H4 (cell line): ENCODE data around the gene ARID5A. TPM values are rescaled to one million over a fixed set of nuclear protein-coding genes. Genes with fewer than 3 reads are reported as not detected.
A peak's percentile ranks its signal among the peaks of the same experiment; 100 is the strongest.
"Not testable (repeated sequence)": the region's sequence is repeated elsewhere in the genome, so short reads cannot be mapped to it uniquely, and the experiment has no call there.

Source experiments
- DNase-seq: peaks from one replicate; pipeline ENCODE4 v3.0.0-alpha.2; 2015; ENCODE audit warnings: low spot score
- total RNA-seq: library from RNA; depleted of rRNA; stranded (reverse); fragments of >200 nt; shearing (Covaris generic); gene quantifications from 2 replicates; pipeline ENCODE4 v1.2.3, GENCODE V29; 2014; rRNA removed

Gene ARID5A
- total RNA-seq: 4.8 and 9.8 TPM in 2 replicates

- peak; percentile 73 for DNase-seq
These were observed at the start of gene ARID5A for GRCh38 chr2:96536445-96537065. Gene ARID5A, plus strand, starts transcription at chr2:96536752. Its CDS starts 75 bp downstream, at chr2:96536827.

- no peak for DNase-seq
These were observed 47.3 kb upstream of the ARID5A start for GRCh38 chr2:96489261-96489660.

- no peak for DNase-seq
These were observed 46.9 kb upstream of the ARID5A start for GRCh38 chr2:96489663-96490062.

GRCh38 chr2:96491860-96492497 lies 44.6 kb upstream of the ARID5A start:
- no peak for DNase-seq

- DNase-seq: no peak
These were observed 43.5 kb upstream of the ARID5A start for GRCh38 chr2:96493072-96493471.

- DNase-seq: no peak
These were observed 42.4 kb upstream of the ARID5A start for GRCh38 chr2:96494188-96494587.

GRCh38 chr2:96495982-96496629 lies 40.4 kb upstream of the ARID5A start:
- DNase-seq: no peak

- no peak for DNase-seq
These were observed 38.5 kb upstream of the ARID5A start for GRCh38 chr2:96498021-96498431.

- not testable (repeated sequence) for DNase-seq
These were observed 37.9 kb upstream of the ARID5A start for GRCh38 chr2:96498611-96499010.

- no peak for DNase-seq
These were observed 37.2 kb upstream of the ARID5A start for GRCh38 chr2:96499061-96499960.

- DNase-seq: no peak
These were observed 36.0 kb upstream of the ARID5A start for GRCh38 chr2:96500385-96501066.

GRCh38 chr2:96501471-96501874 lies 35.1 kb upstream of the ARID5A start:
- no peak for DNase-seq

- DNase-seq: no peak
These were observed 34.4 kb upstream of the ARID5A start for GRCh38 chr2:96501886-96502810.

- no peak for DNase-seq
These were observed 33.5 kb upstream of the ARID5A start for GRCh38 chr2:96502891-96503636.

- DNase-seq: no peak
These were observed 32.8 kb upstream of the ARID5A start for GRCh38 chr2:96503637-96504243.

GRCh38 chr2:96505231-96505889 lies 31.2 kb upstream of the ARID5A start, which contains the start of gene NEURL3:
Gene NEURL3, minus strand, starts transcription at chr2:96505357. Its CDS starts 71 bp downstream, at chr2:96505286.
- no peak for DNase-seq

GRCh38 chr2:96506016-96506906 lies 30.3 kb upstream of the ARID5A start:
- no peak for DNase-seq

- DNase-seq: no peak
These were observed 29.7 kb upstream of the ARID5A start for GRCh38 chr2:96506907-96507240.
